ENCODE data around the gene ERC2.

The ERC2 gene

DNA sequence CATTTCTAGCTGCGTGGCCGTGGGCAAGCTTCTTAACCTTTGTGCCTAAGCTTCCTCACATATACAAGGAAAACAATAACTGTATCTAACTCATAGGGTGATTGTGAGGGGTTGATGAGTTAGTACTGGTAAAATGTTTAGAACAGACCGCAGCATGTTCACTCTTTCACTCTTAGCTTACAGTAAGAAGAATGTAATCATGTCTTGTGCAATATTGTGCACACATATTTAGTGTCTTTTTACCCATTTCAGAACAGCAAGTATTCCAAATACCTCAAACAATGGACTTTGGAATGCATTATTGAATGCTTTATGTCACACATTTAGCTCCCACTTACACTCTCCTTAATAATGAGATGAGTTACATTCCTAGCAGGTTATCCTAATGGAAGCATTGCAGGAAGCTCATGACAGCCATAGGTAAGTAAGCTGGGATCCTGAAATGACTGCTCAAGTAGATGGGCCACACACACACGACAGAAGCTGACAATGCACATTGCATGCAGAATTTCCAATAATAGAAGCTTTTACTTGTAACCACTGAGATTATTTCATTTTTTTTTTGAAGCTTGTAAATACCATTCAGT is 512.3 kb downstream of the ERC2 start:
- no peak overlapping the region for H3K27ac ChIP-seq (ENCODE audit: extremely low read depth, low read depth, low read length)
- no peaks in the 10 kb centered on the region for H3K9me3 ChIP-seq (ENCODE audit: control insufficient read depth, insufficient read depth, low read depth, low read length)
- no peak overlapping the region for H3K4me3 ChIP-seq (ENCODE audit: low read depth, low read length)
- H3K4me1 ChIP-seq (ENCODE audit: control insufficient read depth, insufficient read depth, low read length): no peaks in the 10 kb centered on the region
- H3K36me3 ChIP-seq (ENCODE audit: control insufficient read depth in 2 of 2, insufficient read depth in 1 of 2, low read length in 2 of 2): no peaks in the 10 kb centered on the region
- POLR2A ChIA-PET: interaction anchor here (0.6 kb wide), 1 partner anchor 677 kb away, joined by 3 read pairs; no protein-coding TSS in a partner anchor
- TF ChIP-seq, protein P1, sequence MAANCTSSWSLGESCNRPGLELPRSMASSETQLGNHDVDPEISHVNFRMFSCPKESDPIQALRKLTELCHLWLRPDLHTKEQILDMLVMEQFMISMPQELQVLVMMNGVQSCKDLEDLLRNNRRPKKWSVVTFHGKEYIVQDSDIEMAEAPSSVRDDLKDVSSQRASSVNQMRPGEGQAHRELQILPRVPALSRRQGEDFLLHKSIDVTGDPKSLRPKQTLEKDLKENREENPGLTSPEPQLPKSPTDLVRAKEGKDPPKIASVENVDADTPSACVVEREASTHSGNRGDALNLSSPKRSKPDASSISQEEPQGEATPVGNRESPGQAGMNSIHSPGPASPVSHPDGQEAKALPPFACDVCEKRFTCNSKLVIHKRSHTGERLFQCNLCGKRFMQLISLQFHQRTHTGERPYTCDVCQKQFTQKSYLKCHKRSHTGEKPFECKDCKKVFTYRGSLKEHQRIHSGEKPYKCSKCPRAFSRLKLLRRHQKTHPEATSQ (tag by site-specific recombination; IDR thresholded peaks at IDR 0.05): no peak
- TF ChIP-seq ZNF138 (tag by site-specific recombination; IDR thresholded peaks at IDR 0.05; ENCODE audit: borderline replicate concordance) (no peak), ZNF830 (tag by site-specific recombination; IDR thresholded peaks at IDR 0.05; ENCODE audit: low read depth) (no peak), ZNF777 (tag by site-specific recombination; IDR thresholded peaks at IDR 0.05; ENCODE audit: borderline replicate concordance) (no peak), ZNF544 (tag by site-specific recombination; IDR thresholded peaks at IDR 0.05) (no peak), ZNF677 (tag by site-specific recombination; IDR thresholded peaks at IDR 0.05) (no peak), TCF7L2 (IDR thresholded peaks at IDR 0.05; ENCODE audit: borderline replicate concordance, low read depth, low read length) (no peak), ZNF670 (tag by site-specific recombination; IDR thresholded peaks at IDR 0.05; ENCODE audit: low read depth) (no peak), ZNF596 (tag by site-specific recombination; IDR thresholded peaks at IDR 0.05) (no peak), ZNF19 (tag by site-specific recombination; IDR thresholded peaks at IDR 0.05; ENCODE audit: low read depth) (no peak), ZNF391 (tag by site-specific recombination; IDR thresholded peaks at IDR 0.05; ENCODE audit: borderline replicate concordance, low read depth) (no peak)
- TF ChIP-seq, protein P2, sequence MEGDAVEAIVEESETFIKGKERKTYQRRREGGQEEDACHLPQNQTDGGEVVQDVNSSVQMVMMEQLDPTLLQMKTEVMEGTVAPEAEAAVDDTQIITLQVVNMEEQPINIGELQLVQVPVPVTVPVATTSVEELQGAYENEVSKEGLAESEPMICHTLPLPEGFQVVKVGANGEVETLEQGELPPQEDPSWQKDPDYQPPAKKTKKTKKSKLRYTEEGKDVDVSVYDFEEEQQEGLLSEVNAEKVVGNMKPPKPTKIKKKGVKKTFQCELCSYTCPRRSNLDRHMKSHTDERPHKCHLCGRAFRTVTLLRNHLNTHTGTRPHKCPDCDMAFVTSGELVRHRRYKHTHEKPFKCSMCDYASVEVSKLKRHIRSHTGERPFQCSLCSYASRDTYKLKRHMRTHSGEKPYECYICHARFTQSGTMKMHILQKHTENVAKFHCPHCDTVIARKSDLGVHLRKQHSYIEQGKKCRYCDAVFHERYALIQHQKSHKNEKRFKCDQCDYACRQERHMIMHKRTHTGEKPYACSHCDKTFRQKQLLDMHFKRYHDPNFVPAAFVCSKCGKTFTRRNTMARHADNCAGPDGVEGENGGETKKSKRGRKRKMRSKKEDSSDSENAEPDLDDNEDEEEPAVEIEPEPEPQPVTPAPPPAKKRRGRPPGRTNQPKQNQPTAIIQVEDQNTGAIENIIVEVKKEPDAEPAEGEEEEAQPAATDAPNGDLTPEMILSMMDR (tag by site-specific recombination; IDR thresholded peaks at IDR 0.05): no peak
- CTCF ChIA-PET: no interaction called here

DNA sequence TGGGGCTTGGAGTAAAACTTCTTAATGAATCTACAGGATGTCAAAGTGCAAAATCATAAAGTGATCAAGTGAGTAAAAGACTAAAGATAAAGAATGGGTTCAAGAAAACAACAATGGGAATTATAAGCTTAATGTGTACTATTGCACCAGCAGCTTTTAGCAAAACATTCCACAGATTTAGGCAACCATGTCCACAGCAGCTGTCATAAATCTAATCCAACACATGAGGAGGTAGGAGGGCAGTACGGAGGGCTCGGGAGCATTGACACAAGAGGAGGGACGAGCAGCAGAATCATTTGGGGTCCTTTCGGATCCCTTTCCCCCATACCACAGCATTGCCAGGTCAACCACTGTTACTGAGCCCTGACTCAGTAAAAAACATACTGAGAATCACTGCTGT is 516.9 kb downstream of the ERC2 start:
- ChIA-PET CTCF (no interaction called here), POLR2A (no interaction called here)
- TF ChIP-seq ZNF335 (tag by site-specific recombination; conservative IDR thresholded peaks at IDR 0.05) (0 out of 2 replicates have a peak, but pooled peaks have one; percentile 21), HOXD13 (CRISPR knock-in tag; IDR thresholded peaks at IDR 0.05; ENCODE audit: borderline replicate concordance) (no peak)
- no peak overlapping the region for H3K27ac ChIP-seq (ENCODE audit: extremely low read depth, low read depth, low read length)
- H3K36me3 ChIP-seq (ENCODE audit: control insufficient read depth in 2 of 2, insufficient read depth in 1 of 2, low read length in 2 of 2): no peaks in the 10 kb centered on the region
- no peak overlapping the region for H3K4me3 ChIP-seq (ENCODE audit: low read depth, low read length)
- H3K4me1 ChIP-seq (ENCODE audit: control insufficient read depth, insufficient read depth, low read length): no peaks in the 10 kb centered on the region
- no peaks in the 10 kb centered on the region for H3K9me3 ChIP-seq (ENCODE audit: control insufficient read depth, insufficient read depth, low read depth, low read length)

DNA sequence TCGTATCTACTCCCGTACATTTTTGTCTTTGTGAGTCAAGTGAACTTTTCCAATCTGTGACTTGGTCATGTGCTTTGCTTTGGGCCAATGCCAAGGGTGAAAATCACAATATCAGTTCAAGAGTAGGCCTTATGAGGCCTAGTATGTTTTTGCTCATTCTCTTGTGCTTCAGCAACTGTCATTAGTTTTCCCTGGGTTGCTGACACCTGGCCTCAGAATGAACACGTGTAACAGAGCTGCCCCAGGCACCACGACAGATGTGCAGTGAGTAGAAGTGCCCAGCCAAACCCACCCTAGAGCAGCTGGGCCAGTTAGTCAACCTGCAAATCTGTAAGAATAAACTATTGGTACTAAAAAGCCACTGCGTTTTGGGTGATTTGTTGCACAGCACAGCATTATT is 520.9 kb downstream of the ERC2 start:
- ChIA-PET CTCF (no interaction called here), POLR2A (no interaction called here)
- Histone ChIP-seq H3K4me1 (ENCODE audit: control insufficient read depth, insufficient read depth, low read length) (no peaks in the 10 kb centered on the region), H3K36me3 (ENCODE audit: control insufficient read depth in 2 of 2, insufficient read depth in 1 of 2, low read length in 2 of 2) (no peaks in the 10 kb centered on the region), H3K4me3 (ENCODE audit: low read depth, low read length) (no peak overlapping the region), H3K9me3 (ENCODE audit: control insufficient read depth, insufficient read depth, low read depth, low read length) (no peaks in the 10 kb centered on the region), H3K27ac (ENCODE audit: extremely low read depth, low read depth, low read length) (no peak overlapping the region)
- TF ChIP-seq GLI4 (tag by site-specific recombination; IDR thresholded peaks at IDR 0.05) (no peak), ZNF677 (tag by site-specific recombination; IDR thresholded peaks at IDR 0.05) (no peak), ZBTB17 (tag by site-specific recombination; IDR thresholded peaks at IDR 0.05) (no peak)

All from HEK293 (cell line).